ENCODE data around the gene FOXD4L1.
"Not testable (repeated sequence)": the region's sequence is repeated elsewhere in the genome, so short reads cannot be mapped to it uniquely, and the experiment has no call there.

Gene FOXD4L1

GRCh38 chr2:113541976-113542485, 43.6 kb downstream of the FOXD4L1 start:
- peak overlapping the region; percentile 51 for H3K4me3 ChIP-seq (ENCODE audit: low read depth, low read length)

GRCh38 chr2:113542529-113542928, 44.1 kb downstream of the FOXD4L1 start:
- not testable (repeated sequence) for H3K27me3 ChIP-seq (ENCODE audit: insufficient read depth, low read depth, severe bottlenecking); H3K9me3 ChIP-seq (ENCODE audit: severe bottlenecking); H3K36me3 ChIP-seq; DNase-seq; H3K27ac ChIP-seq
- H3K4me3 ChIP-seq (ENCODE audit: low read depth, low read length): peak overlapping the region; percentile 51

More at GRCh38 chr2:113541976-113542485, 43.6 kb downstream of the FOXD4L1 start:
- TF ChIP-seq, protein P1, sequence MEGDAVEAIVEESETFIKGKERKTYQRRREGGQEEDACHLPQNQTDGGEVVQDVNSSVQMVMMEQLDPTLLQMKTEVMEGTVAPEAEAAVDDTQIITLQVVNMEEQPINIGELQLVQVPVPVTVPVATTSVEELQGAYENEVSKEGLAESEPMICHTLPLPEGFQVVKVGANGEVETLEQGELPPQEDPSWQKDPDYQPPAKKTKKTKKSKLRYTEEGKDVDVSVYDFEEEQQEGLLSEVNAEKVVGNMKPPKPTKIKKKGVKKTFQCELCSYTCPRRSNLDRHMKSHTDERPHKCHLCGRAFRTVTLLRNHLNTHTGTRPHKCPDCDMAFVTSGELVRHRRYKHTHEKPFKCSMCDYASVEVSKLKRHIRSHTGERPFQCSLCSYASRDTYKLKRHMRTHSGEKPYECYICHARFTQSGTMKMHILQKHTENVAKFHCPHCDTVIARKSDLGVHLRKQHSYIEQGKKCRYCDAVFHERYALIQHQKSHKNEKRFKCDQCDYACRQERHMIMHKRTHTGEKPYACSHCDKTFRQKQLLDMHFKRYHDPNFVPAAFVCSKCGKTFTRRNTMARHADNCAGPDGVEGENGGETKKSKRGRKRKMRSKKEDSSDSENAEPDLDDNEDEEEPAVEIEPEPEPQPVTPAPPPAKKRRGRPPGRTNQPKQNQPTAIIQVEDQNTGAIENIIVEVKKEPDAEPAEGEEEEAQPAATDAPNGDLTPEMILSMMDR (IDR thresholded peaks at IDR 0.05; ENCODE audit: low read depth, low read length): 0 out of 2 replicates have a peak, but pooled peaks have one; percentile 10
- H3K9me3 ChIP-seq (ENCODE audit: severe bottlenecking); H3K36me3 ChIP-seq; H3K27ac ChIP-seq; H3K27me3 ChIP-seq (ENCODE audit: insufficient read depth, low read depth, severe bottlenecking): not testable (repeated sequence)
- DNase-seq: peak; percentile 23
